ENCODE data around the gene MPIG6B. TPM values are rescaled to one million over a fixed set of nuclear protein-coding genes. Genes with fewer than 3 reads are reported as not detected.

Gene MPIG6B
- total and polyA plus RNA-seq, 2 experiments from 2014 or later, result not detected

DNA sequence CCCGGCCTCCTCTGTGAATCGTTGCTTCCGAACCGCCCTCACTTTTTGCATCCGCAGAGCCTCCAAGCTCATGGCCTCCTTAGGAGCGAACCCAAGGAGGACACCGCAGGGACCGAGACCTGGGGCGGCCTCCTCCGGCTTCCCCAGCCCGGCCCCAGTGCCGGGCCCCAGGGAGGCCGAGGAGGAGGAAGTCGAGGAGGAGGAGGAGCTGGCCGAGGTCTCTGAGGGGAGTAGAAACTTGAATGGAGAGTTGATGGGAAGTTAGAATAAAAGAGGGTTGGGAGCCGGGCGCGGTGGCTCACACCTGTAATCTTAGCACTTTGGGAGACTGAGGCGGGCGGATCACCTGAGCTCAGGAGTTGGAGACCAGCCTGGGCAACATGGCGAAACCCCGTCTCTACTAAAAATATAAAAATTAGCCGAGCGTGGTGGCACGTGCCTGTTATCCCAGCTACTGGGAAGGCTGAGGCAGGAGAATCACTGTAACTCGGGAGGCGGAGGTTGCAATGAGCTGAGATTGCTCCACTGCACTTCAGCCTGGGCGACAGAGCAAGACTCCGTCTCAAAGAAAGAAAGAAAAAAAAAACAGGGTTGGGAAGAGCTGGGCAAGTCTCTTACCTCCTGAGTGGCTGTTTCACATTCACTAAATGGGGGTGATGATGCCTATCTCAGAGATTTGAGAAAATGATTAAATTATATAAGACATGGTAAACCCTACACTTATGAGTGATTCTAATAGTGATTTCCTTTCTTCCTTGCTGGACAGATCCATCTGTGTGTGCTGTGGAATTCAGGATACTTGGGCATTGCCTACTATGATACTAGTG lies 17.4 kb downstream of the MPIG6B start:
- H3K9me2 ChIP-seq (ENCODE audit: insufficient read depth), result no peaks in the 10 kb centered on the region
- WGBS, 2 experiments (ENCODE audit: low coverage in 1 of 2, low lambda C conversion rate in 2 of 2, missing lambda C conversion rate in 2 of 2), result 24 to 25% methylated on average over 29 of the region's 29 CpGs
- no peaks in the 10 kb centered on the region for H3K9me3 ChIP-seq (ENCODE audit: low read depth)
- peak overlapping the region; percentile 90 for H2AFZ ChIP-seq
- H3K79me2 ChIP-seq (ENCODE audit: insufficient read depth), result peaks cover 20% of the 10 kb centered on the region
- no peaks in the 10 kb centered on the region for H3K27me3 ChIP-seq (replicated peaks; ENCODE audit: insufficient read depth)
- H3K27ac ChIP-seq, result peak overlapping the region; percentile 3; the same call in 1 of the 2 replicates
- H3K4me3 ChIP-seq, result peak overlapping the region; percentile 84
- H3F3A ChIP-seq (ENCODE audit: insufficient read depth), result peaks cover 28% of the 10 kb centered on the region
- TF ChIP-seq EZH2 (IDR thresholded peaks at IDR 0.05; ENCODE audit: insufficient read depth, poor library complexity, severe bottlenecking), result no peak
- no peak for TF ChIP-seq EZH2phosphoT487 (IDR thresholded peaks at IDR 0.05; ENCODE audit: insufficient read depth, low read depth)
- DNase-seq, result peak; percentile 66
- no peaks in the 10 kb centered on the region for H4K20me1 ChIP-seq (ENCODE audit: insufficient read depth)
- H3K36me3 ChIP-seq (ENCODE audit: low read depth), result no peaks in the 10 kb centered on the region
- H3K9ac ChIP-seq, result peak overlapping the region; percentile 83
- H3K4me2 ChIP-seq (ENCODE audit: unreplicated experiment), result peak overlapping the region; percentile 98
- in situ Hi-C loops (cut with MboI), result no loop called here
- peaks cover 31% of the 10 kb centered on the region for H3K4me1 ChIP-seq (ENCODE audit: insufficient read depth)

GRCh38 chr6:31741815-31742214 lies 18.6 kb downstream of the MPIG6B start:
- Histone ChIP-seq H3K79me2 (ENCODE audit: insufficient read depth) (peaks cover 8% of the 10 kb centered on the region), H3K27me3 (replicated peaks; ENCODE audit: insufficient read depth) (no peaks in the 10 kb centered on the region), H3K9me2 (ENCODE audit: insufficient read depth) (no peaks in the 10 kb centered on the region), H3K27ac (no peak overlapping the region), H3K36me3 (ENCODE audit: low read depth) (no peaks in the 10 kb centered on the region), H3K4me2 (ENCODE audit: unreplicated experiment) (no peak overlapping the region), H3F3A (ENCODE audit: insufficient read depth) (peaks cover 19% of the 10 kb centered on the region), H3K9me3 (ENCODE audit: low read depth) (no peaks in the 10 kb centered on the region), H3K4me3 (no peak overlapping the region), H2AFZ (no peak overlapping the region), H3K4me1 (ENCODE audit: insufficient read depth) (peaks cover 28% of the 10 kb centered on the region), H4K20me1 (ENCODE audit: insufficient read depth) (no peaks in the 10 kb centered on the region), H3K9ac (no peak overlapping the region)
- whole genome bisulfite sequencing, 2 experiments (ENCODE audit: low coverage in 1 of 2, low lambda C conversion rate in 2 of 2, missing lambda C conversion rate in 2 of 2), result 95 to 99% methylated on average over 2 of the region's 2 CpGs
- in situ Hi-C loops (cut with MboI), result no loop called here
- DNase-seq, result no peak
- TF ChIP-seq EZH2 (IDR thresholded peaks at IDR 0.05; ENCODE audit: insufficient read depth, poor library complexity, severe bottlenecking), result no peak
- no peak for TF ChIP-seq EZH2phosphoT487 (IDR thresholded peaks at IDR 0.05; ENCODE audit: insufficient read depth, low read depth)

DNA sequence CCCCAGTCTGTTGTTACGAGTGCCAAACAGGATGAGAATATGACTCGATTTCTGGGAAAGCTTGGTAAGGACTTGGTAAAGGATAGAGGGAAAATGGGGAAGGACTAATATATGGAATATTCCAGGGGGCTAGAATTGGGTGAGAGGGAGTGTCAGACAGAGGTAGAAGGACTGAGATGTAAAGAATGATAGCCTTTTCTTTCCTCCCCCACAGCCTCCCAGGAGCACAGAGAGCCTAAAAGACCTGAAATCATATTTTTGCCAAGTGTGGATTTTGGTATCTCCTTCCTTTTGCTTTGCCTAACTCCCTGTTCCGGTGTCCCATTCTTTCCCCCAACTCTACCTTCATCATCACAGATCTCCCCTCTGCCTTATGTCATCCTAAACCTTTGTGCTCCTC lies 19.7 kb downstream of the MPIG6B start:
- in situ Hi-C loops (cut with MboI), result no loop called here
- no peak for TF ChIP-seq EZH2phosphoT487 (IDR thresholded peaks at IDR 0.05; ENCODE audit: insufficient read depth, low read depth)
- TF ChIP-seq EZH2 (IDR thresholded peaks at IDR 0.05; ENCODE audit: insufficient read depth, poor library complexity, severe bottlenecking), result no peak
- Histone ChIP-seq H3K9ac (no peak overlapping the region), H3K4me2 (ENCODE audit: unreplicated experiment) (no peak overlapping the region), H3K36me3 (ENCODE audit: low read depth) (no peaks in the 10 kb centered on the region), H2AFZ (no peak overlapping the region), H3K9me3 (ENCODE audit: low read depth) (no peaks in the 10 kb centered on the region), H3K4me3 (no peak overlapping the region), H3K27ac (no peak overlapping the region), H3K9me2 (ENCODE audit: insufficient read depth) (no peaks in the 10 kb centered on the region), H4K20me1 (ENCODE audit: insufficient read depth) (no peaks in the 10 kb centered on the region), H3K27me3 (replicated peaks; ENCODE audit: insufficient read depth) (no peaks in the 10 kb centered on the region), H3K79me2 (ENCODE audit: insufficient read depth) (no peaks in the 10 kb centered on the region), H3K4me1 (ENCODE audit: insufficient read depth) (peaks cover 17% of the 10 kb centered on the region), H3F3A (ENCODE audit: insufficient read depth) (peaks cover 13% of the 10 kb centered on the region; the same call in 1 of the 2 replicates)
- WGBS, 2 experiments (ENCODE audit: low coverage in 1 of 2, low lambda C conversion rate in 2 of 2, missing lambda C conversion rate in 2 of 2), result 83% methylated on average over 3 of the region's 3 CpGs
- DNase-seq, result no peak

- peaks cover 4% of the 10 kb centered on the region for H3K4me1 ChIP-seq (ENCODE audit: insufficient read depth)
- no peaks in the 10 kb centered on the region for H3K9me3 ChIP-seq (ENCODE audit: low read depth)
- H3K79me2 ChIP-seq (ENCODE audit: insufficient read depth), result no peaks in the 10 kb centered on the region
- no peak overlapping the region for H3K9ac ChIP-seq
- no peaks in the 10 kb centered on the region for H4K20me1 ChIP-seq (ENCODE audit: insufficient read depth)
- TF ChIP-seq EZH2 (IDR thresholded peaks at IDR 0.05; ENCODE audit: insufficient read depth, poor library complexity, severe bottlenecking), result no peak
- no peak for TF ChIP-seq EZH2phosphoT487 (IDR thresholded peaks at IDR 0.05; ENCODE audit: insufficient read depth, low read depth)
- no peak overlapping the region for H3K27ac ChIP-seq
- H3K36me3 ChIP-seq (ENCODE audit: low read depth), result no peaks in the 10 kb centered on the region
- H2AFZ ChIP-seq, result no peak overlapping the region
- 0 out of 2 replicates have a peak, but pooled peaks cover under 1% of the 10 kb centered on the region for H3F3A ChIP-seq (ENCODE audit: insufficient read depth)
- in situ Hi-C loops (cut with MboI), result no loop called here
- 56 to 90% methylated on average over 1 of the region's 1 CpG for WGBS, 2 experiments (ENCODE audit: low coverage in 1 of 2, low lambda C conversion rate in 2 of 2, missing lambda C conversion rate in 2 of 2)
- H3K4me3 ChIP-seq, result no peak overlapping the region
- no peaks in the 10 kb centered on the region for H3K27me3 ChIP-seq (replicated peaks; ENCODE audit: insufficient read depth)
- no peaks in the 10 kb centered on the region for H3K9me2 ChIP-seq (ENCODE audit: insufficient read depth)
- no peak overlapping the region for H3K4me2 ChIP-seq (ENCODE audit: unreplicated experiment)
- DNase-seq, result no peak
Measured at GRCh38 chr6:31744422-31744821, 21.2 kb downstream of the MPIG6B start.

Data from GM23248 (cell line).